ENCODE data around the gene CLIP2. TPM values are rescaled to one million over a fixed set of nuclear protein-coding genes. Genes with fewer than 3 reads are reported as not detected.

Gene CLIP2
- polyA plus RNA-seq, 1 of the 3 experiments (the other 2 are of a cell fraction), result 14.3 TPM

DNA sequence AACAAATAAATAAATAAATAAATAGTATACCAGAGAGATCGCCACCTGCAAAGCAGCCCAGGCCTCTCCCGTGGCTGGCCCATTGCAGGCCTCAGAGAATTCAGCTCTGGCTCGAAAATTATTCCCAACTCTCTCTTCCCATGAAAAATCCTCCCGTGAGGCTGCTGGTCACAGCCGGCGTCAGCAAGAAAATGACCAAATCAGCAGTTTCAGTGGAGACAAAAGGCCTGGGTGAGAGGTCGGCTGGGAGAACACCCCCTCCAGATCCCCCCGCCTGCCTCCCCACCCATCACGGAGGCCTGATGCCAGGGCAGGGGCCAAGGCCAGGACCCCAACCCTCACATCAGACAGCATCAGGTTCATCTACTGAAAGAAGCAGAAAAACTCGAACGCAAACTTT, 3.1 kb upstream of the CLIP2 start:
- H3F3A ChIP-seq (replicated peaks; ENCODE audit: insufficient read depth), result peaks cover 3% of the 10 kb centered on the region
- no peak overlapping the region for H3K9ac ChIP-seq
- H3K9me3 ChIP-seq, result no peaks in the 10 kb centered on the region
- ChIA-PET POLR2A (no interaction called here), CTCF (interaction anchor here (1.3 to 9.1 kb wide), 5 partner anchors 11 to 115 kb away, joined by 5 to 61 read pairs (median 57); no protein-coding TSS in a partner anchor)
- peaks cover 8% of the 10 kb centered on the region for H4K20me1 ChIP-seq (ENCODE audit: insufficient read depth)
- whole genome bisulfite sequencing (ENCODE audit: low lambda C conversion rate), result 93% methylated on average over 11 of the region's 11 CpGs
- no peaks in the 10 kb centered on the region for H3K9me2 ChIP-seq
- no peak overlapping the region for H3K4me3 ChIP-seq (ENCODE audit: low read depth in 2 of 2, low read length in 1 of 2)
- H2AFZ ChIP-seq (ENCODE audit: low read depth), result no peak overlapping the region
- no peaks in the 10 kb centered on the region for H3K27me3 ChIP-seq (ENCODE audit: insufficient read depth)
- no peak overlapping the region for H3K4me2 ChIP-seq
- TF ChIP-seq NRF1 (IDR thresholded peaks at IDR 0.05; ENCODE audit: low read depth, low read length) (no peak), SIN3A (IDR thresholded peaks at IDR 0.05; ENCODE audit: borderline replicate concordance, low read depth, low read length) (no peak), USF2 (IDR thresholded peaks at IDR 0.05; ENCODE audit: borderline replicate concordance, low read depth, low read length) (no peak)
- H3K4me1 ChIP-seq (ENCODE audit: control insufficient read depth in 1 of 2, insufficient read depth in 2 of 2, low read depth in 1 of 2, low read length in 1 of 2), result peaks cover 7 to 12% of the 10 kb centered on the region in 2 experiments; a peak in 2 of 4 replicates
- no peak overlapping the region for H3K27ac ChIP-seq (ENCODE audit: low read depth in 2 of 2, low read length in 1 of 2)
- H3K36me3 ChIP-seq (replicated peaks in 1 of 2; ENCODE audit: control insufficient read depth in 1 of 2, insufficient read depth in 2 of 2, low read length in 1 of 2), result no peaks in the 10 kb centered on the region
- DNase-seq, result no peak
- H3K79me2 ChIP-seq (ENCODE audit: insufficient read depth), result peaks cover 18% of the 10 kb centered on the region

GRCh38 chr7:74287303-74288033, 1.7 kb upstream of the CLIP2 start:
- Histone ChIP-seq H3F3A (replicated peaks; ENCODE audit: insufficient read depth) (peaks cover 3% of the 10 kb centered on the region), H3K79me2 (ENCODE audit: insufficient read depth) (peaks cover 31% of the 10 kb centered on the region), H3K36me3 (replicated peaks in 1 of 2; ENCODE audit: control insufficient read depth in 1 of 2, insufficient read depth in 2 of 2, low read length in 1 of 2) (no peaks in the 10 kb centered on the region), H3K4me2 (no peak overlapping the region), H2AFZ (ENCODE audit: low read depth) (no peak overlapping the region), H3K9me2 (no peaks in the 10 kb centered on the region), H3K9me3 (no peaks in the 10 kb centered on the region), H4K20me1 (ENCODE audit: insufficient read depth) (peaks cover 21% of the 10 kb centered on the region), H3K4me1 (ENCODE audit: control insufficient read depth in 1 of 2, insufficient read depth in 2 of 2, low read depth in 1 of 2, low read length in 1 of 2) (peaks cover 5 to 14% of the 10 kb centered on the region in 2 experiments; a peak in 2 of 4 replicates), H3K27me3 (ENCODE audit: insufficient read depth) (no peaks in the 10 kb centered on the region), H3K27ac (ENCODE audit: low read depth in 2 of 2, low read length in 1 of 2) (no peak overlapping the region), H3K4me3 (ENCODE audit: low read depth in 2 of 2, low read length in 1 of 2) (no peak overlapping the region), H3K9ac (no peak overlapping the region)
- ChIA-PET POLR2A (no interaction called here), CTCF (interaction anchor here (0.9 to 9.1 kb wide), 7 partner anchors 12 to 119 kb away, joined by 3 to 61 read pairs (median 13); no protein-coding TSS in a partner anchor)
- DNase-seq, result no peak
- WGBS (ENCODE audit: low lambda C conversion rate), result 77% methylated on average over 7 of the region's 7 CpGs
- TF ChIP-seq SIN3A (IDR thresholded peaks at IDR 0.05; ENCODE audit: borderline replicate concordance, low read depth, low read length), result no peak
- no peak for TF ChIP-seq TCF12 (IDR thresholded peaks at IDR 0.05)
- TF ChIP-seq, protein P1, sequence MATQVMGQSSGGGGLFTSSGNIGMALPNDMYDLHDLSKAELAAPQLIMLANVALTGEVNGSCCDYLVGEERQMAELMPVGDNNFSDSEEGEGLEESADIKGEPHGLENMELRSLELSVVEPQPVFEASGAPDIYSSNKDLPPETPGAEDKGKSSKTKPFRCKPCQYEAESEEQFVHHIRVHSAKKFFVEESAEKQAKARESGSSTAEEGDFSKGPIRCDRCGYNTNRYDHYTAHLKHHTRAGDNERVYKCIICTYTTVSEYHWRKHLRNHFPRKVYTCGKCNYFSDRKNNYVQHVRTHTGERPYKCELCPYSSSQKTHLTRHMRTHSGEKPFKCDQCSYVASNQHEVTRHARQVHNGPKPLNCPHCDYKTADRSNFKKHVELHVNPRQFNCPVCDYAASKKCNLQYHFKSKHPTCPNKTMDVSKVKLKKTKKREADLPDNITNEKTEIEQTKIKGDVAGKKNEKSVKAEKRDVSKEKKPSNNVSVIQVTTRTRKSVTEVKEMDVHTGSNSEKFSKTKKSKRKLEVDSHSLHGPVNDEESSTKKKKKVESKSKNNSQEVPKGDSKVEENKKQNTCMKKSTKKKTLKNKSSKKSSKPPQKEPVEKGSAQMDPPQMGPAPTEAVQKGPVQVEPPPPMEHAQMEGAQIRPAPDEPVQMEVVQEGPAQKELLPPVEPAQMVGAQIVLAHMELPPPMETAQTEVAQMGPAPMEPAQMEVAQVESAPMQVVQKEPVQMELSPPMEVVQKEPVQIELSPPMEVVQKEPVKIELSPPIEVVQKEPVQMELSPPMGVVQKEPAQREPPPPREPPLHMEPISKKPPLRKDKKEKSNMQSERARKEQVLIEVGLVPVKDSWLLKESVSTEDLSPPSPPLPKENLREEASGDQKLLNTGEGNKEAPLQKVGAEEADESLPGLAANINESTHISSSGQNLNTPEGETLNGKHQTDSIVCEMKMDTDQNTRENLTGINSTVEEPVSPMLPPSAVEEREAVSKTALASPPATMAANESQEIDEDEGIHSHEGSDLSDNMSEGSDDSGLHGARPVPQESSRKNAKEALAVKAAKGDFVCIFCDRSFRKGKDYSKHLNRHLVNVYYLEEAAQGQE (IDR thresholded peaks at IDR 0.05; ENCODE audit: low read depth, low read length), result no peak
